Measurements from ENCODE around the gene QKI. TPM values are rescaled to one million over a fixed set of nuclear protein-coding genes. Genes with fewer than 3 reads are reported as not detected.
"Not testable (repeated sequence)": the region's sequence is repeated elsewhere in the genome, so short reads cannot be mapped to it uniquely, and the experiment has no call there.

The QKI gene
- polyA plus RNA-seq, 3 donors: 183 to 211 (median 201) TPM

DNA sequence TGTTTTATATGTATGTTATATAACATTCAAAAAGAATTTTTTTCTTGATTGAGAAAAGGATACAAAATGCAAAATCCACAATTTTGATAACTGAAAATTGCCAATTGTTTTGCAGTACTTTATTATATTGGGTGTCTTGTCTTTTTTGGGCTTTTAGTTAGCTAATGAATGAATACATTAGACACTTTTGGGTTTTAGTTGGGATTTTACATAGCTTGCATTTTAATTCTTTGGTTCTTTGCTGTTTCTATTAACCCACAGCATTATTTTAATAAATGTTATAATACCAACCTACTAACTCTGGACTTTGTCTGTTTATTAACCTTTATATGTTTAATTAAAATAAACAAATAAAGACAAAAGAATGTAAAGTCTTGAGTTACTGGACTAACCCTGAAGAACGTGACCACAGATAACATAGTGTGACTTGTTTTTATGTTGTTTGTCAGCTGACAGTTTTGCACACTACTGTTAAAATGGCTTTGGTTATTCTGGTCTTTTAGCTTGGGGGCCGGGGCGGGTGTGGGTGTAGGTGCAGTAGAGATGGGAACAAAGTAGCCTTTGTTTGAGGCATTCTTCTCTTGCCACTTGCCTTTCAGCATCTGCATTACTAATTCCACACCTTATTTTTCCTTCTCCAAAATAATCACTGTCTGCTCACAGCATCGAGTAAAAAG, 159.1 kb downstream of the QKI start:
- no peak for DNase-seq

DNA sequence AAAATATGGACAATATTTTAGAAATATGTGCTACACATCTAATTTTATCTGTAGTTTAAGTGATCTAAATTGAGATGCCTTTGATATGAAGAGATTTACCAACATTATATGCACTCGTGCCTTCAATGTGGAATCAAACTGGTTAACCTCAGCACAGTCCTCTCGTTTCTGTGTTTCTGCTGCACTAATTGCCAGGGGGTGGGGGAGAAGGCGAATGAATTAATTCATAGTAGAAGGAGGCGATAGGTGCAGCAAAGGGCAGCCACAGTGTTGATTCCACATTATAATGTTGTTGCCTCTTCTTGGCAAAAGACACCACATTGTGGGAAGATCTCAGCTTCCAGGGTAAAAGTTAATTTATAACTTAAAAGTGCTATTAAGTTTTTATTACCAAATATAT, 161.6 kb downstream of the QKI start:
- DNase-seq: no peak

DNA sequence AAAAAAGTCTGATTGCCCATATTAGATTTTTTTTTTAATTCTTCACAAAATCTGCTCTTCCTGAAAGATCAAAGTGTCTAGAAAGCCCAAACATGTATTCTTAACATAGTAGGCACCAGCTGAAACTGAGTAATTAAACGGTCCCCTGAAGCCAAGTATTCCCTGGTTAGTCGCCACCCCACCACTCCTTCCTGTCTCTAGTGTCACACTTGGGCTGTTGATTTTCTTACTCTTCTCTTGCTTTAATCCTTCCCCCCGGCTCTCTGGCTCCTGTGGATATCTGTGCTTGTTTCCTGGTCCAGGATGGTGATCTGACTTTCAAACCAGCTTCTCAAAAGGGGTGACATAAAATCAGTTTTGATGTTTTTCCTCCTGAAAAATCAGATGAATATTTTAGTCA, 162.9 kb downstream of the QKI start:
- no peak for DNase-seq

DNA sequence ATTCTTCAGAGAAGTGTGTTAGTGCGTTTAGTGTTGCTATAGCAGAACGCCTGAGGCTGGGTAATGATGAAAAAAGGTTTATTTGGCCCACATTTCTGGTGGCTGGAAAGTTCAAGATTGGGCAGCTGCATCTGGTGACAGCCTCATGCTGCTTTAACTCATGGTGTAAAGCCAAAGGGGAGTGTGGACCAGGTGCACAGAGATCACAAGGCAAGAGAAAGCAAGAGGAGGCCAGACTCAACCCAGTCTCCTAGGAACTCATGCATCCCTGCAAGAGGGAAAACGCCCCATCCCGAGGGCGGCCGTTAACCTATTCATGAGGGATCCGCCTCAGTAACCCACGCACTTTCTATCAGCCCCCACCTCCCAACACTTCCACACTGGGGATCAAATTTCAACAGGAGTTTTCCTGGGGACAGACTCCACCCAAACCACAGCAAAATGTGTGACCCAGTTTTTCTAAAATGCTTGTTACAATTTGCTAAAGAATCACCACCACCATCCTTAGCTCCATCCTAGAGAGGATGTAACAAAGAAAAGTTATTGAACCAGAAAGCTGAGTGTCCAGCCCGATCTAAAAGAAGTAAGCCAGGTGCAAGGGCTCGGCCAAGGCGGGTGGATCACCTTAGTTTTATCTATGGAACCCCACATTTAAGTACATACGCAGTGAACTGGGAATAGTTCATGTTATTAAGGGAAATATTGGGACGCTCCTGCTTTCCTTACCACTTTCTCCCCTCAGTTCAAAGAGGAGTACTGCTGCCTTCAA, 164.8 kb downstream of the QKI start:
- DNase-seq: no peak

DNA sequence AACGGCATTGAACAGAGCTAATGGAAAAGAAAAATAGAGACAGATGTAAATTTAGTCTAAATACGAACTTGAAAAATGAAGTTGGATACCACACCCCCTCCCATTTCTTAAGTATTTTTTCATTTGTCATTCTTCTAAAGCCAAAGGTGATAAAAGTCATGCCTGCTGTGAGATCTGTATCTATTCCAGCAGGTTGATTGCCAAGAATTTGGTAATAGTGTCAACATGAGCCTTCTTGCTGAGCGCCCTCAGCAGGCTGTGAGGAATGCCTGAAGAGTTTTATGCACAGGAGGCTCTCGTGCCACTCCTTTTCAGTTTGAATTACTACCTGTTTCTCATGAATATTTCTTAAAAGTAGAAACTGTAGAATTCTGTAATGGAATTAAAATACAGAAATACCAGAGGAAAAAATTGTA, 165.4 kb downstream of the QKI start:
- peak; percentile 7 for DNase-seq

DNA sequence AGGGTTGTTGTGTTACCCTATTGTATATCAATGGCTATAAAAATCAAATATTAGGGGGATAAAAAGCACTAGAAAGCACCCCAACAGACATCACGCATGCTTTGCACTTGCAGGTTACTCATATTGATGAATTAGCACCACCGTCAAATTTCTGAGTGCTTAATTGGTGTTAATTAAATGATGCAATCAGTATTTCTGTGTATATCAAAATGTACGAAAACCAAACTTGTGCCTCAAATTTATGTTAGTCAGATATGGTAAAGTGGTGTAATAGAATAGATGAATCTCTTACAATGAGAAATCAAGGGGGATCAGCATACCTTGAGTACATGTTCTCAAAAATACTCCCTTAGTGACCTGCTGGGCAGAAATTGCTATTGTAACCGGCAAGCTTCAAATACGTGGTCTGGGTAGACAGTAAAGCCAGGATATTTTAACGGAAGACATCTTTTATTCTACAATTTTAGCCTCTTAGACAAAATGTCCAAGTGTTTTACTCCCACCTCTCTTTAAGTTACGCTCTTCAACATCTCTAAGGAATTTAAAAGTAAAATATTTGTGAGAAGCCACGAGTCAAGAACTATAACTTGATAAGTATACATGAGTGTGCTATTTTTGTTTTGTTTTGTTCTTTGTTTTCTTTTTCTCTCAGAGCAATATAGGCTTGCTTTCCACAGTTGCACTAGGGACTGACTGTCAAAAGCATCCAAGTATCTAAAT, 166.0 kb downstream of the QKI start:
- DNase-seq: no peak

DNA sequence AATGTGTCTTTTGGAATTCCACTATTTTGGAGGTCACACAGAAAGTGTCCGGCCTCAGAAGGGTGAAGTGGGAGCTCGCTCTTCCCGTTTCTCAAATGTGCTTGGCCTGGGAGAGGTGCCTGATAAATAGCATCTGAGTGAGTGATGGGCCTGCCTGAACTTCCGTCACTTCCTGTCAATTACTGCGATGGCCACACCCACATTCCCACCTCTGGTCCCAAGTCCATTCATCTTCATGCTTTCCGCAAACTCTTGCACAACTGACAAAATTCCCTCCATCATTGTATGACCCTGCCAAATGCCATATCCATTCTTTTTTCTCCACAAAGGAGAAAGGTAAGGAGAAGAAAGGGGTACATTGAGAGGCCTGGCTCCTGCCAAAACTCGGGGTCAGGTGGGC, 169.0 kb downstream of the QKI start:
- DNase-seq: no peak

DNA sequence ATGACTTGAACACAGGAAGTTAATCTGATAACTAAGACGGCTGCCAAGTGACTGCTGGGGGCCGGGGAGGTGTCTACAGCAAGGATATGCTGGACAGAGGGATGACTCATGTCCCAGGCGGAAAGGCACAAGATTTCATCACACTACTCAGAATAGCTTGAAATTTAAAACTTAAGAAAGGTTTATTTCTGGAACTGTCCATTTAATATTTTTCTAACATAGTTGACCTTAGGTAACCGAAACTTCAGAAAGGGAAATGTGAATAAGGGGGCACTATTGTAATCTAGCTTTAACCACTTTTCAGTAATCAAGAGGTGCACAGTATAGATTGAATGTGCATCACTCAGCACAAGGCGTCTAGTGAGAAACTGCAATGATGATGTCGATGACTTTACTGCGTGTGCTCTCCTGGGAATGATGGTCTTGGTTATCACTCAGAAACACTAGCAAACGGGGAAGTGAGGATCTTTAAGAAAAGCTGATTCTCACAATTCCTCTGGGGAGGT, 171.5 kb downstream of the QKI start:
- no peak for DNase-seq

DNA sequence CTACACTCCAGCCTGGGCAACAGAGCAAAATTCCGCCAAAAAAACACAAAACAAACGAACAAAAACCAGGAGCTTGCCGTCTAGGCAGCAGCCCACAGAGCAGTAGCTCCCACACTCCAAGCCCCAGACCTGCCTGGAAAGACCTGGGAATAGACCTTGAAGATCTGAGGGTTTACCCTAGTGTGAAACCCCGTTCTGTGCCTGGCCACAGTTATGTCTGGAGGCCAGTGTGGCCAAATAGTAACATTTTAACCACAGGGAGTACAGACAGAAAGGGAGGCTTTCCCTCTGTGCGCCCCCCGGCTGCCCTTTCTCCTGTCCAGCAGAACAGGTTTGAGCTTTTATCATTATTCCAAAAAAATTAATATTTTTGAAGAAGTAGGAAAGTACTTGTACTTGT, 172.4 kb downstream of the QKI start:
- no peak for DNase-seq

DNA sequence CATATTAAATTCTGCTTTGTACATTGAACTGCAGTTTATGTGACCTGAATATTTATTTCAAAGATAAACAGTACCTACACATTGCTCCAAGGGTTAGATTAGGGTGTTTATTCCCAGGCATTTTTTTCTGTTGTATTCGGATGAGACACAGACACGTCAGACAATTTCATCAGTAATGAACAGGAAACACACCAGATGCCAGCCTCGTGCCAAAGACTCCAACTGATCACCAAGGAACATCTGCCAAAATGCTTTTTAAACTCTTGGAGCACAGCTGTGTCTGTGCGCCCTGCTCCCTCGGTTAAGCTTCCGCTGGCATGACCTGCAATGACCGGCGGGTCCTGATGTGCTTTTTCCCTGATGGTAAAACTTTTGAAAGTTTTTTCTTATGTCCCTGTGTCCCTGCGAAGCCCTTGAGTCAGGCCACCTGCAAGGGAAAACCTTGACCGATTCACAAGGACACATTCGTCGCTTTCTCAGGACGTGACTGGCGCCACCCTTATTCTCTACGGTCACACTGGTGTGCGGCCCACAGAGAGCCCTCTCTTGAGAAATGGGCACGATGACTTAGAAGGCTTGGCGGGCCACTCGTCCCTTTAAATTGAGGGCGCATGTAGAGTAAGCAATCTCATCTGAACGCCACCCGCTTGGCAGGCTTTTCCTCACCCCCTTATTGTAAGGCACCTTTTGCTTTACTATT, 173.9 kb downstream of the QKI start:
- no peak for DNase-seq

DNA sequence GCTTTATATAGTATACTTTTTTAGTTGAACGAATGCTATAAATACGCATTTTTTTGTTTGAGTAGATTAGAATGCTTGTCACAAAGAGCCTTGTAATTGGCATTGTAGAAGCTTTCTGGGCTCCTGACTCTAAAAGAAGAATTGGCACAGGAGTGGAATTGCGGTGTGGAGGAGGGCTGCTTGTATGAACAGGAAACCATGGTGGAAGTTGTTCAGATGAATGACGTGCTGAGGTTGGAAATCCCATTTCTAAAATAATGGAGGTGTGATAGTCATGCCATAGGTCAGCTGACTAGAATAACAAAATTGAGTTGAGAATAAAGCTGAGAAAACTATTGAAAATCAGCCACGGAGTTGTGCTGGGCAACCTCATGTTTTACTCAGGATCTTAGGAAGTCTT, 174.9 kb downstream of the QKI start:
- DNase-seq: no peak

DNA sequence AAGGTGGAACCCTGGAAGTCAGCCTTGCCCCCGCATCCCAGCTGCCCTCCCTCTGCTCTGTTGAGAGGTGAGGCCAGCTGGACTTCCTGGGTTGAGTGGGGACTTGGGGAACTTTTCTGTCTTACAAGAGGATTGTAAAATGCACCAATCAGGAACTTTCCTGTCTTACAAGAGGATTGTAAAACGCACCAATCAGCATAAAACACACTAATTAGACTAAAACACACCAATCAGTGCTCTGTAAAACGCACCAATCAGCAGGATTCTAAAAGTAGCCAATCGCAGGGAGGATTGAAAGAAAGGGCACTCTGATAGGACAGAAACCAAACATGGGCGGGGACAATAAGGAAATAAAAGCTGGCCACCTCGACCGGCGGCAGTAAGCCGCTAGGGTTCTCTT, 175.6 kb downstream of the QKI start:
- DNase-seq: not testable (repeated sequence)

DNA sequence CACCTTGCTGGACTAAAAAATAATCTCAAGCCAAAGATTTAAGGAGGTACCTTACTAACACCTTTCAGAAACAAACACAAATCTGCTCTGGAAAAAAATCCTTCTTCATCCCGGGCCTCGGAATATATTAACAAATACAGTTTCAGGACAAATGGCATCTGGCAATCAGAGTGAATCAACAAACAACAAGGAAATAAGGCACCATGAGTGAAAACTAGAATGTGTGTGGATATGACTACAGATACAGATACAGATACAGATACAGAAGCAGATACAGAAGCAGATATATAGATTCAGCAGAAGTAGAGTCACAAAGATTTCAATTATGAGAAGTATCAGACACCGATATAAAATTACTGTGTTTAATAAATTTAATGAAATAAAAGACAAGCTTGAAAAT, 178.4 kb downstream of the QKI start:
- no peak for DNase-seq

DNA sequence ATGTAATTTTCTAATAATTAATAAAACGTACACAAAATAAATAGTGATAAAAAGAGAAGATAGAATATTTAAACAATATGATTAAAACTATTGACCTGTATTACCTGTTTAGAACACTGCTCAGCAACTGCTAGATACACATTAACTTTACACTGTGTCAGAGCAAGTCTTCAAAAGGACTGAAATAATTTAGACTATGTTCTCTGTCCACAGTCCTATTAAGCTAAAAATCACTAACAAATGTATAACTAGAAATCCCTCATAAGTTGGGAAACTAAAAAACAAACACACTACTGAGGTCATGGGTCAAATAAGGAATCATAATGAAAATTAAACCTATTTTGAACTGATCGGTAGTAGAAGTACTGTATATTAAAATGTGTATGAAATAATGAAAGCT, 181.7 kb downstream of the QKI start:
- DNase-seq: no peak

DNA sequence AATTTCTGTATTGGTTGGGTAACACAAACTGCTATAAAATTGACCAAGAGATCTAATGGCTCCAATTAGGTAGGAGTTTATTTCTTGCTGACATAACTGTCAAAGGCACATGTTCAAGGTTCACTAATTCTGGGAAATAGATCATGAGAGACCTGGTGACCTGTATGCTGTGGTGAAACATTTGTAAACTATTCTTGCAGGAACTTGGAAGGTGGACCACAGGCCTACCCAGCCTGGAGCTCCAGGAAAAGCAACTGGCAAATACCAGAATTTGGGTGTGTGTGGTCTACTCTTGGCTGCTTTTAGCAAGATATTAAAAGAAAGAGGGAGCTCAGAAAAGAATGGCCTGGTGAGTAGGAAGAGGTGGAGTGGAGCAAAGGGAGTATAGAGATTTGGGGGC, 184.6 kb downstream of the QKI start:
- no peak for DNase-seq

DNA sequence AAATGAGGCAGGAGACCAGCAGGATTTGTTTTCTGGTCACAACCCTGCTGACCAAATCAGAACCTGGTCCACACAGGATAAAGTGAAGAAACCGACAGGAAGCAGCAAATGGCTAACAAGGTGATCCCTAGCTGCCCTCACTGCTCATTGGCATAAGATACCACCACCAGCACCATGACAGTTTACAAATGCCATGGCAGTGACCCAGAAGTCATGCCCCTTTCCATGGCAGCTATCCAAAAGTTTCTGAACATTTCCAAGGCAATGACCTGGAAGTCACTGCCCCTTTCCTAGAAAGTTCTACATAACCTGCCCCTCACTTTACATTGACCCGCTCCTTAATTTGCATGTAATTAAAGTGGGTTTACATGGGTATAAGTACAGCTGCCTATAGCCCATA, 185.2 kb downstream of the QKI start:
- no peak for DNase-seq

DNA sequence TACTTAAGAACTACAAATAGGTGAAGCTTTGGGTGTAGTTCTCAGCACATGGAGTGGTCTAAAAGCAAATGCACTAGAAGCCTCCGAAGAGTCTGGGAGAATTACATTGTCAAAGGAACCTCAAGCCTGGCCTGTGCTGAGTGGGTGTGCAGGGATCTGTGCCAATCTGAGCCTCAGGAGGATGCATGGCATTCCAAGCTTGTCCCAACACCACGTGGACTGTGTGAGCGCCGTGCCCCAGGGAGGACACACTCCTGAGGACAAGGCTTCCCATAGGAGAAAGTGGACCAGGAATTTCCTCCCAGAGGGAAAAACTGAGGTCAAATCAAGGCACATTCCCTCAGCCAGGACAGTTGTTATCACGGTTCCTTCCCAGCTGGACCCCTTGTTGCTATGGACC, 185.8 kb downstream of the QKI start:
- no peak for DNase-seq

DNA sequence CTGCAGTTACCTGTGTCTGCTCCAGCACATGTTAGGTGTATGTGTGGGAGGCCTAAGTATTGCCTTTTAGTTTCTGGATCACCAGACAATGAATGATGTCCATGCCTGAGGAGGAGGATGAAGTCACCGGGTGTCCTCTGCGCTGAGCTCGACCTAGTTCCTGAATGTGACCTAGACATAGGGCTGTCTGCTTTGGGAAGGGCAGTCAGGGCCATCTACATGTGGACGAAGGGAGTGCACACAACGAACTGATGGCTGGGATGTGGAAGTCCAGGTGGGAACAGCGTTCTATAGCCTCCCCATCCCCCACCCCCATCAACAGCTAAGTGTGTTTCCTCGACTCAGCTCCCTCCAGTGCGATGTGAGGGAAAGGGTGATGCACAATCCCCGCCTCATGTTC, 186.3 kb downstream of the QKI start:
- no peak for DNase-seq

DNA sequence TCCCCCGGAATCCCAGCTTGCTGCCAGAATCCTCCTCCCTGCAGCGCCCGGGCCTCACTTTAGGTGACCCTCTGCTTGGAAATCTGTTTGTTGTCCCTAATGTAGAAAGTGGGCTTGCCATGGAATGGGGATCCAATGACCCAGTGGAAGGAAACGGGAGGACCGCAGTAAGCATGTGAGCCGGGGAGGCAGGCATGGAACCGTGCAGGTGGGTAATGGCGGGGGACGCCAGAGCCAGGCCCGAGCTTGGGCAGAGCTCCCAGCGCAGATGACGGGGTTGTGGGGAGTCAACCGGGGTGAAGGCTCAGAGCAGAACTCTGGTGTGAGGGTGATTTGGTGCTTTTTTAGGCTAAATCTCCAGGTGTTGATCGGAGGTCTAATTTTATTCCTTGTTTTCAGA, 188.3 kb downstream of the QKI start:
- no peak for DNase-seq

DNA sequence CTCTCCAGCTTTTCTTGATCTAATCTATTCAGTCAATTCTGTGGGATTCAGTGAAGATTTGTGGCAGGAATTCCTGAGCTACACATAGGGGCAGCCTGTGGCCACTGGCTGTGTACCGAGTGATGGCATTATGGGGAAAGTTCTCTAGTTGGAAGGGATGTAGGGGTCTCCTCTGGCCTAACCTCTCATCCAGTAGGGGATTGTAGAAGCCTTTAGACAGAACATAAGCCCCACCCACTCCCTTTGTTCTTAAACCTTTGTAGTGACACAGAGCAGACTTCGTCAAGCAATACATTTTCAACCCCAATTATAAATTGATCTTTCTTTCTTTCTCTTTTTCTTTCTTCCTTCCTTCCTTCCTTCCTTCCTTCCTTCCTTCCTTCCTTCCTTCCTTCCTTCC, 188.9 kb downstream of the QKI start:
- DNase-seq: no peak

DNA sequence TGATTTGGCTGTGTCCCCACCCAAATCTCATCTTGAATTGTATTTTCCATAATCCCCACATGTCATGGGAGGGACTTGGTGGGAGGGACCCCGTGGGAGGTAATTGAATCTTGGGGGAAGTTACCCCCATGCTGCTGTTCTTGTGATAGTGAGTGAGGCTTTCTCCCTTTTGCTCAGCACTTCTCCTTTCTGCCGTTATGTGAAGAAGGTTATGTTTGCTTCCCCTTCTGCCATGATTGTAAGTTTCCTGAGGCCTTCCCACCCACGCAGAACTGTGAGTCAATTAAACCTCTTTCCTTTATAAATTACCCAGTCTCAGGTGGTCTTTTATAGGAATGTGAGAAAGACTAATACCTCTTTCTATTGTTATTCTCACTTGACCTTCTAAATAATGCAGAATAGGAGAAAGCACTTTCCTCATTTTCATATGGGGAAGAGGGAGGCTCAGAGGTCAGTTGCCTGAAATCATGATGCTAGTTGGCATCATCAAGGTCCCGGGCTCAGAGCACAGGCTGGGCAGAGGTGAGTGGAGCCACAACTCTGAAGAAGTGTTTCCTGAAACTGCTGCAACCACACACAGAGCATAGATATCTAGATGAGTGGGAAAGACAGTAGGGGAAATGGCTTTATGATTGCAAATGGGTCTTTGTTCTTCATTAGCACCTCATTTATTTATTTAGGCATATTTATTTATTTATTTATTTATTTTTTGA, 191.0 kb downstream of the QKI start:
- DNase-seq: no peak

DNA sequence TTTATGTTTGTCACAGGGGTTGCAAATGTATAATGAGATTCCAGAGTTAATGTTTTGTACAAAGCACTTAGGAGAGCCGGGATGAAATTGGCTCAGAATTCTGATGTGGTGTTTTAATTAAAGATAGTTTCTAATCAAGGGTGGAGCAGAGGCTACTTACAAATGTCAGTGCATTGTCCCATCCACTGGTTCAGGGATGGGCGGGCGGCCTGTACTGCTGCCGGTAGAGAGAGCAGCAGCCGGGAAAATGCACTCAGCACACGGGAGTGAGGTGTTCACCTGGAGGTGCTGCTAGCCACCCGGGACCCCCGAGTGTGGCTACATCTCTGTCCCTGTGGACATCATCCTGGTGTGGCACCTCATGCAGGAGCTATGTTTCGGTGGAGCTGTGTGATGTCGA, 193.3 kb downstream of the QKI start:
- DNase-seq: no peak

Measured in renal pelvis (tissue), 4 donors.